ENCODE measurements around the gene ID3. TPM values are rescaled to one million over a fixed set of nuclear protein-coding genes. Genes with fewer than 3 reads are reported as not detected.

ID3 gene
- total and polyA plus RNA-seq, 2 of the 8 experiments (the other 6 are each of a cell fraction or from before 2014, with no cell fraction given), result 240 to 304 TPM

GRCh38 chr1:23563755-23564374 is 4.6 kb upstream of the ID3 start:
- Histone ChIP-seq H3K27ac (ENCODE audit: low read depth, low read length) (no peak overlapping the region), H2BK12ac (ENCODE audit: low read depth, low read length) (peak overlapping the region; percentile 96), H3K27me3 (replicated peaks in 1 of 4; ENCODE audit: control insufficient read depth in 3 of 4, extremely low read depth in 1 of 4, insufficient read depth in 3 of 4, low read length in 3 of 4) (no peaks in the 10 kb centered on the region; a peak in 1 of 7 replicates), H4K20me1 (replicated peaks in 1 of 2; ENCODE audit: control insufficient read depth in 1 of 2, insufficient read depth in 2 of 2, low read length in 2 of 2) (peaks cover 0 to 3% of the 10 kb centered on the region in 2 experiments), H3K36me3 (ENCODE audit: control insufficient read depth in 2 of 4, insufficient read depth in 4 of 4, low read length in 3 of 4) (no peaks in the 10 kb centered on the region), H2AK5ac (ENCODE audit: low read depth, low read length) (peak overlapping the region; percentile 43), H3K4me2 (ENCODE audit: insufficient read depth in 1 of 2, low read depth in 2 of 2, low read length in 2 of 2) (no peak overlapping the region), H3K23me2 (ENCODE audit: low read depth, low read length) (peaks cover 8% of the 10 kb centered on the region), H2BK120ac (replicated peaks; ENCODE audit: low read depth, low read length) (peak overlapping the region; percentile 18), H2BK15ac (ENCODE audit: low read length) (peak overlapping the region; percentile 25; the same call in 1 of the 2 replicates), H3K9me3 (ENCODE audit: insufficient read depth in 2 of 2, low read depth in 1 of 2, low read length in 1 of 2) (no peaks in the 10 kb centered on the region), H3K56ac (replicated peaks; ENCODE audit: insufficient read length, low read depth, low read length) (no peak overlapping the region), H3K23ac (ENCODE audit: insufficient read length) (no peak overlapping the region), H3K9ac (replicated peaks in 1 of 4; ENCODE audit: extremely low read depth in 1 of 4, low read depth in 3 of 4, low read length in 3 of 4) (no peak overlapping the region), H4K91ac (replicated peaks; ENCODE audit: insufficient read length, low read length) (peak overlapping the region; percentile 53), H2AFZ (ENCODE audit: low read length) (no peak overlapping the region), H2BK20ac (ENCODE audit: low read length) (peak overlapping the region; percentile 37), H3K79me2 (ENCODE audit: control insufficient read depth in 1 of 2, insufficient read depth in 2 of 2, low read length in 2 of 2) (peaks cover 1 to 4% of the 10 kb centered on the region in 2 experiments), H3K4ac (replicated peaks; ENCODE audit: insufficient read length, low read depth, low read length) (no peak overlapping the region), H4K8ac (ENCODE audit: extremely low read depth, insufficient read depth, low read length) (no peak overlapping the region), H3K4me3 (ENCODE audit: extremely low read depth in 1 of 4, insufficient read depth in 2 of 4, low read depth in 3 of 4, low read length in 4 of 4) (no peak overlapping the region), H3K79me1 (ENCODE audit: low read depth, low read length) (0 out of 2 replicates have a peak, but pooled peaks cover 2% of the 10 kb centered on the region), H3K18ac (ENCODE audit: extremely low read depth, low read length) (peak overlapping the region; percentile 35; the same call in 1 of the 2 replicates), H3K14ac (ENCODE audit: insufficient read length) (no peak overlapping the region), H2BK5ac (ENCODE audit: low read depth, low read length) (no peak overlapping the region; the same call in 1 of the 2 replicates), H4K5ac (ENCODE audit: insufficient read length, low read depth, low read length) (no peak overlapping the region), H3K4me1 (replicated peaks in 1 of 4; ENCODE audit: control insufficient read depth in 3 of 4, insufficient read depth in 4 of 4, low read length in 3 of 4) (peaks cover 12 to 31% (median 16%) of the 10 kb centered on the region in 4 experiments)
- DNase-seq (ENCODE audit: low read depth in 1 of 2, low spot score in 2 of 2), result no peak
- CTCF ChIA-PET (ENCODE audit: partially characterized antibody), result interaction anchor here (0.7 to 12.3 kb wide), 9 partner anchors 10 to 102 kb away, joined by 3 to 143 read pairs (median 4); no protein-coding TSS in a partner anchor
- WGBS, 2 experiments (ENCODE audit: extremely low coverage in 1 of 2, insufficient coverage in 1 of 2, insufficient read length in 1 of 2, insufficient replicate concordance in 2 of 2, low coverage in 1 of 2, low lambda C conversion rate in 2 of 2, missing lambda C conversion rate in 1 of 2), result 95% methylated on average over 3 of the region's 3 CpGs; no CpG with 5 or more reads in 1 of the 2 experiments
- FAIRE-seq, result no peak
- TF ChIP-seq CHD2 (IDR thresholded peaks at IDR 0.05; ENCODE audit: low read length) (no peak), CBX5 (IDR thresholded peaks at IDR 0.05; ENCODE audit: low read depth, low read length) (no peak), YY1 (IDR thresholded peaks at IDR 0.05; ENCODE audit: low read depth, low read length) (no peak), JUND (IDR thresholded peaks at IDR 0.05; ENCODE audit: low read length) (no peak), HDAC6 (IDR thresholded peaks at IDR 0.05; ENCODE audit: low read depth, low read length) (no peak), TBP (IDR thresholded peaks at IDR 0.05; ENCODE audit: low read depth, low read length) (no peak), RAD21 (IDR thresholded peaks at IDR 0.05 in 1 of 2, conservative IDR thresholded peaks at IDR 0.05 in 1 of 2; ENCODE audit: low read depth in 2 of 2, low read length in 2 of 2) (no peak), RXRA (IDR thresholded peaks at IDR 0.05; ENCODE audit: insufficient read depth, low read depth, low read length) (no peak)
- POLR2A ChIA-PET (ENCODE audit: partially characterized antibody), result interaction anchor here (1.1 to 20.4 kb wide), 5 partner anchors 7 to 74 kb away, joined by 3 to 547 read pairs (median 6); partner anchors contain the start of gene ID3

All from H1 (cell line).